Measurements from ENCODE around the gene SEPTIN1.
A peak's percentile ranks its signal among the peaks of the same experiment; 100 is the strongest.
"Not testable (repeated sequence)": the region's sequence is repeated elsewhere in the genome, so short reads cannot be mapped to it uniquely, and the experiment has no call there.

The SEPTIN1 gene

GRCh38 chr16:30401768-30402425 lies 19.5 kb upstream of the SEPTIN1 start:
- DNase-seq, result no peak

GRCh38 chr16:30399435-30400186 lies 17.2 kb upstream of the SEPTIN1 start:
- no peak for DNase-seq

GRCh38 chr16:30398661-30399434 lies 16.5 kb upstream of the SEPTIN1 start:
- DNase-seq, result no peak

GRCh38 chr16:30397776-30398660 lies 15.7 kb upstream of the SEPTIN1 start:
- no peak for DNase-seq

GRCh38 chr16:30397056-30397455 lies 14.7 kb upstream of the SEPTIN1 start:
- no peak for DNase-seq

- DNase-seq, result not testable (repeated sequence)
Measured at GRCh38 chr16:30396627-30397026, 14.3 kb upstream of the SEPTIN1 start.

- DNase-seq, result no peak
Measured at GRCh38 chr16:30395992-30396585, 13.7 kb upstream of the SEPTIN1 start.

- DNase-seq, result peak; percentile 40
Measured at GRCh38 chr16:30395155-30395991, 13.0 kb upstream of the SEPTIN1 start, which contains the start of gene ZNF48. ZNF48 (plus strand) TSS chr16:30395420; CDS start chr16:30395795, 375 bp downstream.

- no peak for DNase-seq
Measured at GRCh38 chr16:30394592-30395154, 12.3 kb upstream of the SEPTIN1 start.

- DNase-seq, result no peak
Measured at GRCh38 chr16:30383521-30383920, 1.2 kb upstream of the SEPTIN1 start.

- DNase-seq, result no peak
Measured at GRCh38 chr16:30381291-30382041, 895 bp downstream of the SEPTIN1 start.

- DNase-seq, result no peak
Measured at GRCh38 chr16:30380803-30381208, 1.6 kb downstream of the SEPTIN1 start.

GRCh38 chr16:30380072-30380802 lies 2.1 kb downstream of the SEPTIN1 start:
- DNase-seq, result no peak

- no peak for DNase-seq
Measured at GRCh38 chr16:30379158-30379783, 3.1 kb downstream of the SEPTIN1 start.

- peak; percentile 98 for DNase-seq
Measured at GRCh38 chr16:30378236-30379157, 3.9 kb downstream of the SEPTIN1 start.

- DNase-seq, result peak; percentile 85
Measured at GRCh38 chr16:30377812-30378235, 4.5 kb downstream of the SEPTIN1 start.

- DNase-seq, result no peak
Measured at GRCh38 chr16:30377050-30377811, 5.1 kb downstream of the SEPTIN1 start.

Data from central memory CD4-positive, alpha-beta T cell (primary cell).